ENCODE measurements around the gene FRY.

FRY gene

DNA sequence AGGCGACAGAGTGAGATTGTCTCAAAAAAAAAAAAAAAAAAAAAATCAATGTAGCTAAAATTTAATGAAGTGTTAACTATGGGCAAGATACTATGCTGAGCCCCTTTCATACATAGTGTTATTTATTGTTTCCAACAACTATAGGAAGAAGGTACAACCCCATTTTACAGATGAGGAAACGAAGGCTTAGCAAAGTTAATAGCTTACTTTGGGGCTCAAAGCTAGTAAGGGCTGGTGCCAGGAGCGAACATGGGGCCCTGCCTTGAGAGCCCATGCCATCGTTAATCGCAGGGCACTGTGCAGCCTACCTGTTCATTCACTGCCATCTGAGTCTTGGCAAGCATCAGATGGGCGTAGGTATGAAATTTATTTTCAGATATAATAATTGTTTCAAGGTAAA lies 1.9 kb upstream of the FRY start:
- Mint-ChIP-seq H3K9me3 (no peaks in the 10 kb centered on the region), H3K36me3 (no peaks in the 10 kb centered on the region), H3K4me3 (no peak overlapping the region), H3K27me3 (peaks cover 18% of the 10 kb centered on the region), H3K4me1 (peaks cover 18% of the 10 kb centered on the region), H3K27ac (no peak overlapping the region)

DNA sequence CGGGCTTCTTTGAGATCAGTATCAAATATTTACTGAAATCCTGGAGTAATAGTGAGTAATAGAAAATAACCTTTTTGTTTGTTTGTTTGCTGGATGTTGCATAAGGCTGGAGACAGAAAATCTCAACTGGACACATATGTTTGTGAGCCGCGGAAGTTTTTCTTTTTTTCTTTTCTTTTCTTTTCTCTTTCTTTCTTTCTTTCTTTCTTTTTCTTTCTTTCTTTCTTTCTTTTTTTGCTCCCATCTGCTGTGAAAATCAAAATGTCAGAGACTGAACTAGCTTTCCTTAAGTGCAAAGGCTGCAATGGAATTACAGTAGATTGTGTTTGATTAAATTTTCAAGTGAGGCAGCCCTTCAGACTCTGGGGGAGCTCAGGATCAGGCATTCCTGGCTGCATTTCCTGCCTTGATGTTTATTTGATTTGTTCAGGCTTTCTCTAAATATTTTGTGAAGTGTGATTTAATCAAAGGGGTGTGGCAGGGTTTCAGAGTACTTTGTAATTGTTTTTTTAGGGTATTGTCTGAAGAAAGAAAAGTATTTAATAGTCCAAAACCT lies 319 bp downstream of the FRY start:
- no peak overlapping the region for H3K27ac Mint-ChIP-seq
- no peaks in the 10 kb centered on the region for H3K36me3 Mint-ChIP-seq
- no peaks in the 10 kb centered on the region for H3K9me3 Mint-ChIP-seq
- peak overlapping the region; percentile 88 for H3K4me3 Mint-ChIP-seq
- H3K27me3 Mint-ChIP-seq = peaks cover 25% of the 10 kb centered on the region
- H3K4me1 Mint-ChIP-seq = peaks cover 31% of the 10 kb centered on the region

DNA sequence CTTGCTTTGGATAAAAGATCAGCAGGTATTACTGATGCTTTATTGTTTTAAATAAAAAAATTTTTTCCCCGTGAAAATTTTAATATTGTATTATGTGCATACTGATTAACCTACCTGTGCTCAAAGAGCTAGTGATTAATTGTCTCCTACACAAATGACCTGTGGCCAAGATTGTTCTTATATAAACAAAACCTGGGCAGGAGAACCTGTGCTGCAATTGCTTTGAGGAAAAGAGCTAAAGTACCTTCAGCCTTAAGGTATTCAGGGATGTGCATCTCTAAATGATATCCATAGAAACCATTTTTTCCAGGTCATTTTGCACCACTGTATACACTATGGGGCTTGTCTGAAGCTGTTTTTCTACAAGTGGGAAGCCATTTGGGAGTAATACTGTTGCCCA lies 1.2 kb downstream of the FRY start:
- Mint-ChIP-seq H3K36me3 (no peaks in the 10 kb centered on the region), H3K4me3 (peak overlapping the region; percentile 13), H3K27ac (no peak overlapping the region), H3K9me3 (no peaks in the 10 kb centered on the region), H3K27me3 (peaks cover 25% of the 10 kb centered on the region), H3K4me1 (peaks cover 36% of the 10 kb centered on the region)

DNA sequence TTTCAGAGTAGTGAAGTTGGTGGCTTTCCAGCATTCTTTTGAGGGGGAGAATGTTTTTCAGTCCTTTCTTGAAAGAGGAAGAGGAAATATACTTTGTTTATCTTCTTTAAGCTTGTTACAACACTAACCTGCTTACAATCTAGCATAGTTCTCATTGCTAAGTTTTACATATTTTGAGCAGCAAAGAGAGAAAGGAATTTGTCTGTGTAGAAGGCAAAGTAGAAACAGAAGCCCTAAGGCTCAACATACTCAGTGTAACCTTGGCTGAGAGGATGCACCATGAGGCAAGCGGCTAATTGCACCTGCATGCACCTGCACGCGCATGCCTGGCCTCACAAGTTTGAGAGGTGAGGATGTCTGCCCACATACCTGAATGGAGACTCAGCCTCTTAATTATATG lies 2.2 kb downstream of the FRY start:
- Mint-ChIP-seq H3K4me3 (no peak overlapping the region), H3K27me3 (peaks cover 23% of the 10 kb centered on the region), H3K27ac (no peak overlapping the region), H3K4me1 (peaks cover 36% of the 10 kb centered on the region), H3K9me3 (no peaks in the 10 kb centered on the region), H3K36me3 (no peaks in the 10 kb centered on the region)

DNA sequence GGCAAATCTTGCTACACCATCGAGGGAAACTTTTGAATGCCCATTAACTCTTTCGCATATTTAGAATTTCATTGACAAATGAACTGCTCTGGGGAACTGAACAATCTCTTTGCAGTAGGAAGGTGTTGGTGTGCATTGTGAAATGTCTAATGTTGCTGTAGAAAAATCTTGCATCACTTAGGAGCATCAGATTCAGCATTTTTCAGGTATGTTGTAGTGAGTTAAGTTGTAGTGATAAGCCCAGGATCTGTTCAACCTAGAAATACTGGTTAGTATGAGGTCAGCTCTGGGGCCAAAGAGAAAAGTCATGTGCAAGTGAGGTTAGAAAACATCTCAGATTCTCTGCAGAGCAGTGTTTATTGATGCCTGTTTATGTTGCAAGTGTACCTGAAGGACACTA lies 4.1 kb downstream of the FRY start:
- no peaks in the 10 kb centered on the region for H3K36me3 Mint-ChIP-seq
- peaks cover 33% of the 10 kb centered on the region for H3K4me1 Mint-ChIP-seq
- no peak overlapping the region for H3K4me3 Mint-ChIP-seq
- no peaks in the 10 kb centered on the region for H3K9me3 Mint-ChIP-seq
- peak overlapping the region; percentile 47 for H3K27ac Mint-ChIP-seq
- H3K27me3 Mint-ChIP-seq = peaks cover 19% of the 10 kb centered on the region

DNA sequence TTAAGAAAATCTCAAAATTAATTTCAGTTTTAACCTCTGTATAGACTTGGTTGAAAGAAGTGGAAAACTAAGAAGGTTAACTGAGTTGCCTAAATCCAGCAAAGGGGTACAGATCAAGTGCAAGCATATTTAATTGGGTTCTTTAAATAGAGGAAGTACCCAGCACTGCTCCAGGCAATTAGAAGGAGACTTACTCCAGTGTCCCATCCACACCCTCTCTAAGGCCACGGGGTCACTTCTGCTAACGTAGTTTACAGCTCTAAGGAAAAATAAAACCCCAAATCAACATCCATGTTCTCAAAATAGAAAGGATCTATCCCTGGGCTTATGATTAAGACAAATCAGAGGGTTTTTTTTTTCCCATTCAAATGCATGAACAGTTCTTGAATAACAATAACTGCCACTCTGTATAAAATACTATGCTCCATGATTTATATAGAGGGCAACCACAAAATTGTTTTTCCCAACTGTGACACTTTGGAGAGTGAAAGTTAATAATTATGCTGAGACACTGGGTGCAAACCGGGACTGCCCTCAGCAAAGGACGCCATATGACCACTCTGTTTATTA lies 4.6 kb downstream of the FRY start:
- Mint-ChIP-seq H3K4me3 (no peak overlapping the region), H3K4me1 (peaks cover 31% of the 10 kb centered on the region), H3K36me3 (no peaks in the 10 kb centered on the region), H3K9me3 (no peaks in the 10 kb centered on the region), H3K27me3 (peaks cover 19% of the 10 kb centered on the region), H3K27ac (peak overlapping the region; percentile 47)

DNA sequence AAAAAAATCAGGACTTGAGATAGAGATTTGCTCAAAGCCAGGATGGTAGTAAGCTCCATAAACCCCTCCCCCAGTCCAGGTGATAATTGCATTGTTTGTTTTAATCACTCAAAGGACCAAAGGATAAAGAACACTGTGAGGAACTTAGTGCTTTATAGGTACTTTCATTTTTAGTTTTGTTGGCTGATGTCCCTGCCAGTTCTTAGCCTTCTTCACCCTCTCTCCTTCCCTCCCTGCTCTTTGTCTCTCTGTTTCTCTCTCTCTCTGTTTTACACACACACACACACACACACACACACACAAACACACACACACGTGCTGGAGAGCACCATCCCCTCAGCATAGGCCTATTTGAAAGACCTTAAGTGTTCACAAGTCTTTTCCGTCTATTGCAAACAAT lies 5.2 kb downstream of the FRY start:
- Mint-ChIP-seq H3K4me3 (peak overlapping the region; percentile 53), H3K36me3 (no peaks in the 10 kb centered on the region), H3K9me3 (no peaks in the 10 kb centered on the region), H3K4me1 (peaks cover 28% of the 10 kb centered on the region), H3K27me3 (peaks cover 19% of the 10 kb centered on the region), H3K27ac (no peak overlapping the region)

DNA sequence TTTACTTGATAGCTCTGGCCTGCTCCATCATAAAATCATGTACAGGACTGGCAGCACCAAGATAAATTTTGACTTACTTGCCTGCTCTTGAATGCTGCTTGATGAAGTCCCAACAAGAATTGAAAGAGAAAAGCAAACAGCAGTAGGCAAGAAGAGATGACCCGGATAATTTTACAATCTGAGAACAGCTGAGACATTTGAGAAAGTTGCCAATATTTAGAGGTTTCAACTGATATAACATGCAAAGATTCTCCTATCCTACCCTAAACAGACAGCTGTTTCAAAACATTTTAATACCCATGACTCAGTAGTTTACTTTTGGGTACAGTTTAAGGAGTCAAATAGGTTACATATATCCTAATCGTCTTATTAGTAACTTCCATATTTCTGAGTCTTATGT lies 5.9 kb downstream of the FRY start:
- H3K9me3 Mint-ChIP-seq = no peaks in the 10 kb centered on the region
- H3K27ac Mint-ChIP-seq = no peak overlapping the region
- peaks cover 24% of the 10 kb centered on the region for H3K4me1 Mint-ChIP-seq
- no peaks in the 10 kb centered on the region for H3K36me3 Mint-ChIP-seq
- H3K27me3 Mint-ChIP-seq = peaks cover 19% of the 10 kb centered on the region
- H3K4me3 Mint-ChIP-seq = no peak overlapping the region

DNA sequence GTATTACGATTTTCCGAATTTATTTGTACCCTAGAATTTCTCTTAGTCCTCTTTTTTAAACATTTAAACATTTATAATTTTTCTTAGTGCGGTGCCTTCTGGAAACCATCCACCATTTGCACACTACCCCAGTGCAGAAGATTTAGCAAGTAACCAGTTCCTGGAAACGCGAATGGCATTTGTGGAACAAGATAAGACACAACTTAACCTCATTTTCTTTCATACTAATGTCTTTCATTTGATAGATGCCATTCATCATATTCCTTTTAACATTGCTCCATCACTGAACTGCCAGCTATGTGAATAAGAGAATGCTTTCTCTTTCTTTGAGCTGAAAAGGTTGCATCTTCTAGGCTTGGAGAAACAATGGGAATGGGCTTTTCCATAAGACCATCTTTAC lies 6.8 kb downstream of the FRY start:
- Mint-ChIP-seq H3K9me3 (no peaks in the 10 kb centered on the region), H3K4me1 (peaks cover 26% of the 10 kb centered on the region), H3K27me3 (peaks cover 15% of the 10 kb centered on the region), H3K27ac (no peak overlapping the region), H3K36me3 (no peaks in the 10 kb centered on the region), H3K4me3 (no peak overlapping the region)

DNA sequence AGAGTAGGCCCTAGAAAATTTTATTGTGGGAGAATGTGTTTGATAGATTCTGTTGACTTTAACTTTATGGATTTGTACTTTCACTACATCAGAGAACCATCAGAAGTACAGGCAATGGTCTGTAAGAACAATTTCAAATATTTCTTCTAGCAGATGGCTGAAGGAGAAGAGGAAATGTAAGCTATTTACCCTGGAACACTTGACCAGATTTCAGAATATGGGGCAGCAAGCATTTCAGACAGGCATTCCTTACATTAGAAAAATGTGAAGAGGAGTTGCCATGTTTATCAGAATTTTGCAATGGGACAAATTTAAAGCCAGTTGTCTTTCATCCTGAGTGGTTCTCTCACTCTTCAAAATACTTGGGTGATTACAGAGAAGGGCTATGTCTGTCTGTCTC lies 7.5 kb downstream of the FRY start:
- H3K27ac Mint-ChIP-seq = no peak overlapping the region
- no peaks in the 10 kb centered on the region for H3K9me3 Mint-ChIP-seq
- no peak overlapping the region for H3K4me3 Mint-ChIP-seq
- peaks cover 12% of the 10 kb centered on the region for H3K27me3 Mint-ChIP-seq
- H3K36me3 Mint-ChIP-seq = no peaks in the 10 kb centered on the region
- peaks cover 22% of the 10 kb centered on the region for H3K4me1 Mint-ChIP-seq

DNA sequence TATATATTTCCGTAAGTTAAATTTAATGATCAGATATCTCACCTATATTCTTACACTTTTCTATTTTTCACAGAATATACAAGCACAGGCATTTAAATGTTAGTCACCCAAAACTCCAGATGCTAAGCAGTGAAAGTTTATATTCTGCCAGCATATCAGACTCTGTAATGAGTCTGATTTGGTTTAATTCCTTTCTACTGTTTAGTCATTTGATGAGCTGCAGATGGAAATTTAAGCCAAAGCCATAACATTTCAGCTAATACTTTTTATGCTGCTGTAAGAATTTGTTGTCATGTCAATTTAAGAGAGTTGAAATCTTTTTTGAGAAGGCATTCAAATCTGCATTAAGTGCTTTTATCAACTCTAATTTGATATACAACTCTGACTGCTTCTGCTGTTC lies 8.0 kb downstream of the FRY start:
- H3K4me3 Mint-ChIP-seq = no peak overlapping the region
- peaks cover 22% of the 10 kb centered on the region for H3K4me1 Mint-ChIP-seq
- no peak overlapping the region for H3K27ac Mint-ChIP-seq
- H3K36me3 Mint-ChIP-seq = no peaks in the 10 kb centered on the region
- H3K27me3 Mint-ChIP-seq = peaks cover 9% of the 10 kb centered on the region
- H3K9me3 Mint-ChIP-seq = no peaks in the 10 kb centered on the region

DNA sequence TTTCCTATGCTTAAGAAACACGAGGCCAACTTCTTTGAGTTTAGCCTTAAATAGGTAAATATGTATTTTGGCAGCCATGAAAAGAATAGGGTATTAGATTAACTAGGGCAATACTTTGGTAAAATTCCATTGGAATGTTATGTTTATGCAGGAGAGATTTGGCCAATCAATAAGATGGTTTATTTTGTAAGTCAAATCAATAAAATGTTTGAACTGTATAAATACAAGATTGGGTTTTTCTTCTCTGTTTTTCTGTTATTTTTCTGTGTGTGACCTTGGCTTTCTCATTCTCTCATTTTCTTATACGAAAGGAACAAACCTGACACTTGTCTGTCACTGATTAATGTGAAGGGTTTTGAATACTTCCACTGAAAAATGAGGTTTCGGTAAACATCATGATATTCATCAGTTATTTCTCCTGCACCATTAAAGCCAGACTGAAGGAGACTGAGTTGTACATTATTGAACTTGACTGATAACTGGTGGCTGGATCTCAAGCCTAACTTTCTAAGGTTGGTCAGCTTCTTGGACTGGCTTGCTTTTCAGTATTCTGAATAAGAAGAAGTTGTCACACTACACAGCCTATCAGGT lies 8.6 kb downstream of the FRY start:
- H3K27ac Mint-ChIP-seq = no peak overlapping the region

DNA sequence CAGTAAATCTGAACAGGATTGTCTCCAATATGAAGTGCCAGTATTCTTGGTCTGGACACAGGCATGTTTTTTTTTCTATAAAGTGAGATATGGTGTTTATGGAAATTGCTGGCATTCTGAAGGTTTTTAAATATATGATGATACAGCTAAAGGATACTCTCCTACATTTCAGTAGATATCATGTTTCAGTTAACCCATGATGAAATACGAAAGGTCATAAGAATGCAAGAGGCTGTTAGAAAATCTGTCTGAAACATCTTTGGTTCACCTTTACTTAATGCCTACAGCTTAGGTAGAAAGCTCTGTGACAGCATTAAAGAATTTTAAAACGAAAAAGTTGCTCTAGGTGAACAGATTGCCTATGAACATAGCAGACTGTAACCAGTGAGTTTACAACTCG lies 9.1 kb downstream of the FRY start:
- no peaks in the 10 kb centered on the region for H3K36me3 Mint-ChIP-seq

More for the DNA sequence above, 8.6 kb downstream of the FRY start:
- Mint-ChIP-seq H3K4me1 (peaks cover 22% of the 10 kb centered on the region), H3K36me3 (no peaks in the 10 kb centered on the region), H3K4me3 (no peak overlapping the region), H3K9me3 (no peaks in the 10 kb centered on the region), H3K27me3 (peaks cover 6% of the 10 kb centered on the region)

DNA sequence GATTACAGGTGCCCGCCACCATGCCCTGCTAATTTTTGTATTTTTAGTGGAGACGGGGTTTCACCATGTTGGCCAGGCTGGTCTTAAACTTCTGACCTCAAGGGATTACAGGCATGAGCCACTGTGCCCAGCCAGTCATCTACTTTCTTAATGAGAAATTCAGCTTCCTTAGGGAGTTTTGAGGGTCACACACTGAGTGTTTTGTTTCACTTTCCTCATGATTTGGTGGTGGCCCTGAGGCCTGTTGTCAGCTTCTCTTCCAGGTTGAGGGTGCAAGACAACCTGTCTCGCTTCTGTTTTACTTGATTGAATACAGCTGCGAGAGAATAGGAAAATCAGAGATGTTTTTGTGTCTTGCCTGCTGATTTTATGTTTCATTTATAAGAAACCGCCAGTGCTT lies 9.9 kb downstream of the FRY start:
- H3K27me3 Mint-ChIP-seq = no peaks in the 10 kb centered on the region
- H3K4me1 Mint-ChIP-seq = peaks cover 18% of the 10 kb centered on the region
- H3K4me3 Mint-ChIP-seq = no peak overlapping the region
- no peaks in the 10 kb centered on the region for H3K9me3 Mint-ChIP-seq
- no peaks in the 10 kb centered on the region for H3K36me3 Mint-ChIP-seq
- H3K27ac Mint-ChIP-seq = no peak overlapping the region

More for the DNA sequence above, 9.1 kb downstream of the FRY start:
- no peak overlapping the region for H3K27ac Mint-ChIP-seq
- H3K9me3 Mint-ChIP-seq = no peaks in the 10 kb centered on the region
- peaks cover 4% of the 10 kb centered on the region for H3K27me3 Mint-ChIP-seq
- no peak overlapping the region for H3K4me3 Mint-ChIP-seq
- H3K4me1 Mint-ChIP-seq = peaks cover 21% of the 10 kb centered on the region

DNA sequence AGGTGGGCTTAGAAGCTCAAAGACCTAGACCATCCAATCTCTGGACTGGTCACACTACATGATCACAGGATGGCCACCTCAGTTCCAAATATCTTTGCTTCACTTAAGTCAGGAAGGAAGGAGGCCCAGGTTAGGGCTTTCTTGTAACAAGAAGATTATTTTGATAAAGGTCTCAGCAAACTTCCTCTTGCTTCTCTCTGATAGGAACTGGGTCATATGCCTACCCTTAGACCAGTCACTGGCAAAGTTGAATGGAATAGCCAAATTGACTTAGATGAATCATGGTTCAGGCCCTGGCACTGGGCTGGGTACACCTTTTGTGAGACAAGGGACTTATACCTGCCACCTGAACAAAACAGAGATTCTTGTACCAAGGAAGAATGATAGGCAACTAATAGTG lies 11.0 kb downstream of the FRY start:
- no peaks in the 10 kb centered on the region for H3K27me3 Mint-ChIP-seq
- H3K4me1 Mint-ChIP-seq = peaks cover 10% of the 10 kb centered on the region
- H3K9me3 Mint-ChIP-seq = no peaks in the 10 kb centered on the region
- H3K4me3 Mint-ChIP-seq = no peak overlapping the region
- H3K36me3 Mint-ChIP-seq = no peaks in the 10 kb centered on the region
- H3K27ac Mint-ChIP-seq = no peak overlapping the region

DNA sequence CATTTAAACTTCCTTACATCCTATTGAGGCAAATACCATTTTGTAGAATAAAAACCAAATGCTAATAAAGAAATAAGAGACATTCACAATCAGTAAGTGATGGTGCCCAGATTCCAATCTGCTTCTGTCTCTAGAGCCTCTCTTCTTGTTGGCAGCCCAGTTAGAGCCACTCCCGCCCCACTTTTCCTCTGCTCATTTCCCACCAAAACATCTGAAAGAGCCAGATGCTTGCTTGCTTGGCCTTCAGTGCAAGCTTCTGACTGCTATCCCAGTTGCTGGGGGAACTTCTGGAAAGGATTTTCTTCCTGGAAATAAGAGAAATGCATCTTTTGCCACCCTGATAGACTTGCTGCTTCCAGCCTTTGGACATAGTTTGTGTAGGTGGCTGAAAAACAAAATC lies 12.9 kb downstream of the FRY start:
- no peaks in the 10 kb centered on the region for H3K36me3 Mint-ChIP-seq
- no peaks in the 10 kb centered on the region for H3K9me3 Mint-ChIP-seq
- H3K4me1 Mint-ChIP-seq = peaks cover 18% of the 10 kb centered on the region
- peaks cover 5% of the 10 kb centered on the region for H3K27me3 Mint-ChIP-seq
- no peak overlapping the region for H3K4me3 Mint-ChIP-seq
- H3K27ac Mint-ChIP-seq = no peak overlapping the region

DNA sequence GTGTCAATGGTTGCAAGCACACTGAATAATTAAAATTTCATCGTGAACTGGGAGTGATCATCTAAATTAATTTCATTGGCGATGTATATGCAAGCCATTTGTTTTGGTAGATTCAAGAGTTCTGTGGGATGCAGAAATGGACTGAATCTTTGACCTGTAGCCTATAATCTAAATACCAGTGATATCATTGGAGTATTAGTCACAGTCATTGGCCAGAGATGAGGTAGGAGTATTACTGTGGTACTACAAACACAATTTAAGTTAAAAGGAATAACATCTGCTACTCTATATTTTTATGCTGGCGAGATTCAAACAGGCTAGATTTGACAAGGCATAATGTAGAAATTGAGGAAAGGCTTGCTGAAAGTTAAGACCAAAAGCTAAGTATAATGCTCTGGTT lies 14.0 kb downstream of the FRY start:
- H3K4me1 Mint-ChIP-seq = peaks cover 18% of the 10 kb centered on the region
- H3K27ac Mint-ChIP-seq = no peak overlapping the region
- no peaks in the 10 kb centered on the region for H3K9me3 Mint-ChIP-seq
- no peak overlapping the region for H3K4me3 Mint-ChIP-seq
- peaks cover 7% of the 10 kb centered on the region for H3K27me3 Mint-ChIP-seq
- H3K36me3 Mint-ChIP-seq = no peaks in the 10 kb centered on the region
